Measurements from ENCODE around the gene DAPK3.
"Not testable (repeated sequence)": the region's sequence is repeated elsewhere in the genome, so short reads cannot be mapped to it uniquely, and the experiment has no call there.

DAPK3 gene

DNA sequence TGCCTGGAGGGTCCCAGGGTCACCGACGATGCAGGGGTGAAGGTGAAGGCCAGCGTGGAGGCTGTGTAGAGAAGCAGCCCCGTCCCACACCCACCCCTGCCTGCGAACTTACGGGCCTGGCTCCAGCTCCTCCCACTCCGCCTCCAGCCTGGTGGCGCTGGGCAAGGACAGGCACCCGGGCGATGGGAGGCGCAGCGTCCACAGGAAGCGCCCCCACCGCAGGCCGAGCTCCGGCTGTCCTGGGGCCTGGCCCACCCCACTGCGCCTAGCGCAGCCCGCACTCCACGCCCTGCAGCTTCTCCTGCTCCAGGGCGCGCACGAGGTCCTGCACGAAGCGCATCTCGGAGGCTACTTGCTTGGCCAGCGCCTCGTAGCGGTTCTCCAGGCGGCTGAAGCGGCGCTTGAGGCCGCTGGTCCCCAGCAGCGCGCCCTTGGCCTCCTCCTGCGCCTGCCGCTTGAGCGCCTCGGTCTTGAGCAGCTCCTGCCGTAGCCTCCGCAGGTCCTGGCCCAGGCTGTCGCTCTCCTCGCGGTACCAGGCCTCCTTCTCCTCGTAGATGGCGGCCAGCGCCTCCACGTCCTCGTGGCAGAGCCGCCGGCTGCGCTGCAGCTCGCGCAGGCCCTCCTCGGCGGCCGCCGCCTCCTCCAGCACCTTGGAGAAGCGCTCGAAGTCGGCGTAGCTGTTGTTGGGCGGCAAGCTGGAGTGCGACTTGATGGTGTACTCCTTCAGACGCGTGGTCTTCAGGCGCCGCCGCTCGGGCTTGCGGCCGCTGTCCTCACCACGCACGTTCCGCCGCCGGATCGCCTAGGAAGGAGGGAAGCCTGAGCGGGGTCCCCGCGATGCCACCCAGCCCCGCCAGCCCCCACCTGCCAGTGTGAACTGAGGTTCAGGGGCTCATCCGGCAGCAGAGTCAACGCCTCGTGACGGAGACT, 11.8 kb downstream of the DAPK3 start:
- Mint-ChIP-seq H3K9me3 (no peaks in the 10 kb centered on the region), H3K4me3 (no peak overlapping the region), H3K36me3 (ENCODE audit: low read depth) (peaks cover 8% of the 10 kb centered on the region), H3K27ac (no peak overlapping the region), H3K4me1 (no peaks in the 10 kb centered on the region), H3K27me3 (no peaks in the 10 kb centered on the region)
- ATAC-seq, result no peak
- DNase-seq, result no peak

DNA sequence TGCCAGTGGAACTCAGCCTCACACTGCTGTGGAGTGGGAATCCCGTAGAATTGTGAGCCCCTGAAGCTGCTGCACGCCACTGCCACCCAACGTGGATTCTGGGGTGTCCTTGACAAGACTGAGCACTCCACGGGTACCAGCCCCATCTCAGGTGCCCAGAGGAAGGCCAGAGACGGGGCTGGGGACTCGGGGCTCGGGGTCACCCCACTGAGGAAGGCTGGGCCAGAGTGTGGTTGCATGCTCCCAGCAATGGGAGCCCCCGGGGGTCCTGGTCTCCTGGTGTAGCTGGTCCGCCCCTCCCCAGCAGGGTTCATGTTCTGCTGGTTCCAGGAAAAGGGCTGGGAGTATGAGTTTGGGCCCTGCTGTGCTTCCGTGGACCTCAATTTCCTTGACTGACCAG, 15.2 kb downstream of the DAPK3 start:
- DNase-seq (no peak), ATAC-seq (no peak)
- Mint-ChIP-seq H3K4me3 (no peak overlapping the region), H3K27ac (no peak overlapping the region), H3K36me3 (ENCODE audit: low read depth) (peaks cover 2% of the 10 kb centered on the region), H3K4me1 (peaks cover 10% of the 10 kb centered on the region), H3K9me3 (no peaks in the 10 kb centered on the region), H3K27me3 (no peaks in the 10 kb centered on the region)

DNA sequence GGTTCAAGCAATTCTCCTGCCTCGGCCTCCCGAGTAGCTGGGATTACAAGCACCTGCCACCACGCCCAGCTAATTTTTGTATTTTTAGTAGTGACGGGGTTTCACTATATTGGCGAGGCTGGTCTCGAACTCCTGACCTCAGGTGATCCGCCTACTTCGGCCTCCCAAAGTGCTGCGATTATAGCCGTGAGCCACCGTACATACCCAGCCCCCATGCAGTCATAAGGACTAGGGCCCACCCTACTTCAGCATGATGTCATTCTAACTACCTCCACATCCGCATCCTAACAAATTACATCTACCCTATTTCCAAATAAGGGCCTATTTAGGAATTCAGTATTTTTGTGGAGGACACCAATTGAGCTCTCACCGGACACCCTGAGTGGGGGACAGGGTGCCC, 15.6 kb downstream of the DAPK3 start:
- H3K27ac Mint-ChIP-seq, H3K27me3 Mint-ChIP-seq, H3K9me3 Mint-ChIP-seq: not testable (repeated sequence)

DNA sequence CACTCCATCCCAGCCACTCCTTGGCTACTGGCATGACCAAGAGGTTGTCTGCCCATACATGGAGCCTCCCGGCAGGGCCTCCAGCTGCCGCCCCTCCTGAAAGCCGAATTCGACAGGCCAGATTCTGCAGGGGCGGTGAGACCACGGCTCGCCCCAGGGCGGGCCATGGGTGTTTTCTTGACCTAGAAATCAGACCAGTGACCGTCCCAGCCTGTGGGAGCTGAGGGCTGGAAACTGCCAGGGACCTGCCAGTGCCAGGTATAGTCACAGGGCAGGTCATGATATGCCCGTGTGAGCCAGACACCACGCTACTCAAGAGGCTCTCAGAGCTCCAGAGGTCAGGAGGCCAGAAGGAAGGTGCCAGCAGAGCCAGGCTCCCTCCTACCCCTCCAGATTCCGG, 16.8 kb downstream of the DAPK3 start:
- H3K36me3 Mint-ChIP-seq (ENCODE audit: low read depth), result no peaks in the 10 kb centered on the region
- H3K4me3 Mint-ChIP-seq, result no peak overlapping the region
- ATAC-seq (no peak), DNase-seq (no peak)
- H3K9me3 Mint-ChIP-seq, result no peaks in the 10 kb centered on the region
- H3K27me3 Mint-ChIP-seq, result no peaks in the 10 kb centered on the region
- H3K27ac Mint-ChIP-seq, result no peak overlapping the region
- H3K4me1 Mint-ChIP-seq, result peaks cover 11% of the 10 kb centered on the region

More for the DNA sequence above, 15.6 kb downstream of the DAPK3 start:
- peaks cover 11% of the 10 kb centered on the region for H3K4me1 Mint-ChIP-seq
- not testable (repeated sequence) for H3K36me3 Mint-ChIP-seq (ENCODE audit: low read depth); DNase-seq; ATAC-seq; H3K4me3 Mint-ChIP-seq

DNA sequence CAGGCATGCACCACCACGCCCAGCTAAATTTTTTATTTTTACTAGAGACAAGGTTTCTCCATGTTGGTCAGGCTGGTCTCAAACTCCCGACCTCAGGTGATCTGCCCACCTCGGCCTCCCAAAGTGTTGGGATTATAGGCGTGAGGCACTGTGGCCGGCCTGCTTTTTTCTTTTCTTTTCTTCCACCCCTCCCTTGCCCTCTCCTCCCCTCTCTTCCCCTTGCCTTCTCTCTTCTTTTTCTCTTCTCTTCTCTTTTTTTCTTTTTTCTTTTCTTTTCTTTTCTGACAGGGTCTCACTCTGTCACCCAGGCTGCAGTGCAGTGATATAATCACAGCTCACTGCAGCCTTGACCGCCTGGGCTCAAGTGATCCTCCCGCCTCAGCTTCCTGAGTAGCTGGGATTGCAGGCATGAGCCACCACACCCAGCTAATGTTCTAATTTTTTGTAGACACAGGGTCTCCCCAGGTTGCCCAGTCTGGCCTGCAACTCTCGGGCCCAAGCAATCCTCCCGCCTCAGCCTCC, 18.1 kb downstream of the DAPK3 start:
- H3K4me3 Mint-ChIP-seq; DNase-seq; H3K27me3 Mint-ChIP-seq; H3K9me3 Mint-ChIP-seq; H3K36me3 Mint-ChIP-seq (ENCODE audit: low read depth); H3K27ac Mint-ChIP-seq; ATAC-seq: not testable (repeated sequence)
- peaks cover 11% of the 10 kb centered on the region for H3K4me1 Mint-ChIP-seq

DNA sequence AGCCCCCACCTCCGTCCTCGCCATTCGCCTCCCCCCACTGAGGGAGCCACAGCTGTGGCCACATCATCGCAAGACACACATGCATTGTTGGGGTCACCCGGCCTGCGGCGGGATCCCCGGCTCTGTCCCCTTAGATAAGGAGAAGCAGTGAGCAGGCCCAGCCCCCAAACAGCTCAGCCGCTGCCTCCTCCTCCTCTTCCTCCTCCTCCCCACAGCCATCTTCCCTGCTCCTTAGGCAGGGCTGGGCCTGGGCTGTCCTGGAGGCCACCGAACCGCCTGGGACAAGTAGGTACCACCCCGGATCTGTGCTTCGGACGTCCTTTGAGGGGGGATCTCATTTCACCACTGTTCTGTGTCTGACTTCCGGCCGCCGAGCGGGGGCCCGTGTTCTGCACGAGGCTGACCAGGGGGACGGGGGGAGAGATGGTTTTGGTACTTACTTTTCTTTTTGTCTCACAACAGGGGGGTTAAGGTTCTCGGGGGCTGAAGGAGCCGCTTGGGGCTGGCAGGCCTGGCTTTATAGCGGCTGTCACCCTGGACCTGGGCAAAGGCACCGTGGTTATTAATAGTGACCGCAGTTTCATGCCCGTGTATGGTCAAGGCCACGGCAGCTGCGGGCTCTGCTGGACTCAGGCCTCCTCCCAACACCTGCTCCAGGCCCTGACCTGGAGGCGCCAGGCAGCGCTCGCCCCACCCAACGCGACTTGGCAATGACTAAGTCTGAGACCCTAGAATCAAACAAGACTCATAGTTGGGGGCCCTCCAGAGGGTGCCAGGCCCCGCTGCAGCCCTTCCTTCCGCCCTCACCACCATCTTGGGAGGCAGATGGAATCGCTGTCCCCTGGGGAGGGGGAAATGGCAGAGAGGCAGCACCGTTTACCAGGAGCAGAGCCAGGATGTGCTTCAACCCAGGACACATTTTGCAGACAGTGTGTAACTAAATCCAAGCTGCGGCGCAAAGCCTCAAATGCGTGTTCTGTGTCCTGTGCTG, 19.7 kb downstream of the DAPK3 start:
- H3K4me3 Mint-ChIP-seq, result peak overlapping the region; percentile 76
- peaks cover 11% of the 10 kb centered on the region for H3K4me1 Mint-ChIP-seq
- no peaks in the 10 kb centered on the region for H3K9me3 Mint-ChIP-seq
- no peaks in the 10 kb centered on the region for H3K27me3 Mint-ChIP-seq
- ATAC-seq (peak; percentile 71), DNase-seq (peak; percentile 37)
- no peaks in the 10 kb centered on the region for H3K36me3 Mint-ChIP-seq (ENCODE audit: low read depth)
- peak overlapping the region; percentile 84 for H3K27ac Mint-ChIP-seq

DNA sequence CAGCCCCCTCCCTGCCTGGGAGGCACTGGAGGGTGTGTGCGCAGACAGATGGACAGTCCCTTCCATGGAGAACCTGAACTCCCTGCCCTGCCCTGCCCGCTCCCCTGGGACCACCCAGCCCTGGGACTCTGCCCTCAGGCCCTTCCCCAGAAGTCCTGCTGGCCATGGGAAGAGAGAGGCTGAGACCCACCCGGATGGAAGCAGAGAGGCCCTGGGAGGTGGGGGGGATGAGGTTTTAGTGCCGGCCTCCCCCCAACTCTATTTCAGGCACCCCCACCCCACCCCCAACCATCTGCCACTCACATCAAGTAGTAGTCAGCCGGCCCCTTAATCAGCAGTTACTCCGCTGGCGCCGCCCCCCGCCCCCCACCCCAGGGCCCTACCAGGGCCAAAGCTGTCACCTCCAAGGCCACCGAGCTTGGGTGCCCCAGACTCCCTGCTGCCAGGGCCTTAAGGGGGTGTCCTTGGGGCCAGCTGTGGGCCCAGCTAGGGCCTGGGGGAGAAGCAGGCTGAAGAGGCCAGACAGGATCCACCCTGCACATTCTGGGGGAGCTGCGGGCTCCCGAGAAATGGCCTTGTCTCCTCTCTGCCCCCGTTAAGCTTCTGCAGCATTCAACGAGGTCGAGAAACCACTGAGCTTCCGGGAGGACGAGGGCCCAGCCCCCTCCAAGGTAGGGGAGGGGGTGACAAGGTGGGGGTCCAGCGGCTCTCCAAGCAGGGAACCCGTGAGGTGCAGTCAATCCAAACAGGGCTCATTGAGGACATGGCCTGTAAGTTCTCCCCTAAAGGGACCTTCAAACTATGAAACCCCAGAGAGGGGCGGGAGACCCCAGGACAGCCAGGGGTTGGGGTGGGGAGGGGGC, 20.7 kb downstream of the DAPK3 start:
- no peaks in the 10 kb centered on the region for H3K27me3 Mint-ChIP-seq
- DNase-seq, result no peak
- H3K4me3 Mint-ChIP-seq, result no peak overlapping the region
- H3K9me3 Mint-ChIP-seq, result no peaks in the 10 kb centered on the region
- H3K4me1 Mint-ChIP-seq, result peaks cover 11% of the 10 kb centered on the region
- H3K27ac Mint-ChIP-seq, result no peak overlapping the region
- ATAC-seq, result no peak
- H3K36me3 Mint-ChIP-seq (ENCODE audit: low read depth), result no peaks in the 10 kb centered on the region

DNA sequence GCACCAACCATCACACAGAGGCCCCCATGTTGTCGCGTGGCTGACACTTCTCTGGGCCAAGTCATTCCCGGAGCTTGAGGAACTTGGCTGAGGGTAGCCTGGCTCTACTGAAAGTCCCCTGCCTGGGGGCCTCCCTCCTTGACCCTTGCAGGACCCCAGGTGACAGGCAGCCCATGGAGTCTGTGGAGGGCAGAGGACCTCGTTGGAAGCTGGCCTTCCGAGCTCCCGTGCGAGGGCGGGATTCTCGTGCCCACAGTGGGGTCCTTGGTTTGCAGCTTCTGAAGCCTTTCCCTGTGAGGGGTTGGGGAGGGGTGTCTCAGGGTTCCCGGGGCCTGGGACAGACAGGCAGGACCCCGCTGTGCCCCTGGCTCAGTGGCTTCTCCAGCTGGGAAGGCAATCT, 21.6 kb downstream of the DAPK3 start:
- no peaks in the 10 kb centered on the region for H3K36me3 Mint-ChIP-seq (ENCODE audit: low read depth)
- DNase-seq, result no peak
- H3K4me1 Mint-ChIP-seq, result peaks cover 11% of the 10 kb centered on the region
- no peak overlapping the region for H3K27ac Mint-ChIP-seq
- no peaks in the 10 kb centered on the region for H3K9me3 Mint-ChIP-seq
- H3K27me3 Mint-ChIP-seq, result no peaks in the 10 kb centered on the region
- H3K4me3 Mint-ChIP-seq, result no peak overlapping the region
- no peak for ATAC-seq

DNA sequence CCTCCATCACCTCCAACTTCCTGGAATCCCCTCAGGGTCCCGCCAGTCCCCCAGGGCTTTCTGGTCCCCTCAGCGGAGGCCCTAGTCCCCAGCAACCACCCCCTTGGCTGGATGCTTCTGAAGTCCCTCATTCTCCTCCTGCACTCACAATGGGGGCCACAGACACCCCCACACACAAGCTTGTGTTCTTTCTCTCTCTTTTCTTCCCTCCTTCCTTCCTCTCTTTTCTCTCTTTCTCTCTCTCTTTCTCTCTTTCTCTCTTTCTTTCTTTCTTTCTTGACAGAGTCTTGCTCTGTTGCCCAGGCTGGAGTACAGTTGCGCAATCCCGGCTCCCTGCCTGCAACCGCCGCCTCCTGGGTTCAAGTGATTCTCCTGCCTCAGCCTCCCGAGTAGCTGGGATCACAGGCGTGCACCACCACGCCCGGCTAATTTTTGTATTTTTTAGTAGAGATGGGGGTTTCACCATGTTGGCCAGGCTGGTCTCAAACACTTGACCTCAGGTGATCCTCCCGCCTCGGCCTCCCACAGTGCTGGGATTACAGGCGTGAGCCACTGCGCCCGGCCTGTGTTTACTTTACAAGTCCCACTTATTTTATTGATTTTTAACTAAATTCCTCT, 23.5 kb downstream of the DAPK3 start:
- H3K36me3 Mint-ChIP-seq (ENCODE audit: low read depth); H3K4me3 Mint-ChIP-seq; H3K27ac Mint-ChIP-seq; H3K27me3 Mint-ChIP-seq; H3K9me3 Mint-ChIP-seq; DNase-seq; ATAC-seq: not testable (repeated sequence)
- peaks cover 11% of the 10 kb centered on the region for H3K4me1 Mint-ChIP-seq

DNA sequence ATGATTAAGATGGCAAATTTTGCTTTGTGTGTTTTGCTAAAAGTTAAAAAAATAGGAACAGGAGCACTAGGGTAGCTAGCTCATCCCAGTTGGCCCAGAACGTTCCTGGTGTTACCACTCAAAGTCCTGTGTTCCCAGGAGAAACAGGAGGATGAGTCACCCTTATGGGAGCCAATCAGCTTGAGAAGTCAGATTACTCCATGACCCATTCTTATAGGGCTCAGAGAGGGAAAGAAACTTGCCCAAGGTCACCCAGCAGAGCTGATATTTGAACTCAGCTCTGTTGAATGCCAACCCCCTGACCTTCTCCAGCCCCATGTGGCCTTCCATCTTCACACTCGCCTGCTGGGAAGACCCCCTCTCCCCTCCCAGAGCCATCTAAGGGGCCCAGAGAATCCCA, 25.1 kb downstream of the DAPK3 start:
- DNase-seq (no peak), ATAC-seq (no peak)
- no peaks in the 10 kb centered on the region for H3K9me3 Mint-ChIP-seq
- H3K27me3 Mint-ChIP-seq, result no peaks in the 10 kb centered on the region
- peaks cover 2% of the 10 kb centered on the region for H3K4me1 Mint-ChIP-seq
- H3K4me3 Mint-ChIP-seq, result no peak overlapping the region
- no peak overlapping the region for H3K27ac Mint-ChIP-seq
- H3K36me3 Mint-ChIP-seq (ENCODE audit: low read depth), result no peaks in the 10 kb centered on the region

DNA sequence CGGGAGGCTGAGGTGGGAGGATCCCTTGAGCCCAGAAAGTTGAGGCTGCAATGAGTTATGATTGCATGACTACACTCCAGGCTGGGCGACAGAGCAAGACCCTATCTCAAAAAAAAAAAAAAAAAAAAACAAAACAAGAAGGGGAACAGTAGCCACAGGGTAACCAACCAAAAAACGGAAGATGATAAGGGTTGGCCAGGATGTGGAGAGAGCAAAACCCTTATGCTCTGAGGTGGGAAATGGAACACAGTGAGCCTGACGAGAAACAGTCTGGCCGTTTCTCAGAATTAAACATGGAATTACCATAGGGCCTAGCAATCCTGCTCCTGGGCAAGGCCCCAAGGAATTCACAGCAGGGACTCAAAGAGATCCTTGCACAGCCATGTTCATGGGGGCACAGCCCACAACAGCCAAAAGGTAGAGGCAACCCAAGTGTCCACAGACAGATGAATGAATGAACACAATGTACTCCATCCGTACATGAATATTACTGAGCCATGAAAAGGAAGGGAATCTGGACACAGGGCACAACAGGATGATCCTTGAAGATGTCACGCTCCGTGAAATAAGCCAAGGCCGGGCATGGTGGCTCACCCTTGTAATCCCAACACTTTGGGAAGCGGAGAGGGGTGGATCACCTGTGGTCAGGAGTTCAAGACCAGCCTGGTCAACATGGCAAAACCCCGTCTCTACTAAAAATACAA, 26.7 kb downstream of the DAPK3 start:
- DNase-seq (no peak), ATAC-seq (no peak)
- Mint-ChIP-seq H3K36me3 (ENCODE audit: low read depth) (no peaks in the 10 kb centered on the region), H3K9me3 (no peaks in the 10 kb centered on the region), H3K4me3 (no peak overlapping the region), H3K27me3 (no peaks in the 10 kb centered on the region), H3K27ac (no peak overlapping the region), H3K4me1 (no peaks in the 10 kb centered on the region)

DNA sequence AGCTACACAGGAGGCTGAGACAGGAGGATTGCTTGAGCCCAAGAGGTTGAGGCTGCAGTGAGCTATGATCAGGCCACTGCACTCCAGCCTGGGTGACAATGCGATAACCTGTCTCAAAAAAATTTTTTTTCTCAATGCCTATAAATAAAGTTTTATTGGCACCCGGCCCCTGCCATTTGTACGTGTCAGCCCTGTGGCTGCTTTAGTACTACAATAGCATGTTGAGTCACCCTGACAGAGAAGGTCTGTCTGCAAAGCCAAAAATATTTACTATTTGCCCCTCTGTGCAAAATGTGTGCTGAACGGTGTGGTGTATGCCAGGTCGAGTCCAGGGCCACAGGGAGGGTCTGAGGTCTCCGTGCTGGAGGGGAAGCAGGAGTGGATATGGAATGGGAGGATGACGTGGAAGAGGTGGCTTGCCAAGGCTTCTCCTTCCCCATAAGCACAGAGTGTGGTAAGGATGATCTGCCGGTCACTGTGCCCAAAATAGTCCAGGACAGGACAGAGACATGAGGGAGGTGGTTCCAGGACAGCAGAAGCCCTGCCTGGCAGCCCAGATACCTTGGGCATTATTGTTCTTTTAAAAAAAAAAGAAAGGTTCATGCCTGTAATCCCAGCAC, 28.0 kb downstream of the DAPK3 start:
- peak; percentile 33 for ATAC-seq
- H3K9me3 Mint-ChIP-seq, result no peaks in the 10 kb centered on the region
- H3K27me3 Mint-ChIP-seq, result peaks cover 2% of the 10 kb centered on the region
- no peak for DNase-seq
- H3K27ac Mint-ChIP-seq, result no peak overlapping the region
- no peak overlapping the region for H3K4me3 Mint-ChIP-seq
- H3K36me3 Mint-ChIP-seq (ENCODE audit: low read depth), result no peaks in the 10 kb centered on the region
- no peaks in the 10 kb centered on the region for H3K4me1 Mint-ChIP-seq

All from activated naive CD8-positive, alpha-beta T cell treated with anti-CD3 and anti-CD28 coated beads, Interleukin-2, amount 50 U/mL, for 24 hours (primary cell).